HEK293T (cell line): ENCODE results near the gene PFKFB2.

Experiments
- CTCF ChIA-PET: fragments of 350-600 bp; formaldehyde crosslinking; extraction: SDS; loops from one replicate; lab custom pipeline; 2021; ENCODE audit warnings: antibody characterized with exemption, inconsistent platforms; lab: Yijun Ruan, JAX
- POLR2A ChIA-PET: fragments of 350-600 bp; formaldehyde crosslinking; extraction: SDS; loops from one replicate; lab custom pipeline; 2020; ENCODE audit warnings: antibody characterized with exemption, inconsistent platforms; lab: Yijun Ruan, JAX
- DNase-seq: peaks from one replicate; pipeline ENCODE4 v3.0.0; 2012; ENCODE audit warnings: mixed read lengths; ENCODE audit errors: extremely low spot score
- ARNT ChIP-seq: fragments of 450-650 bp; IDR thresholded peaks from 2 replicates; pipeline ENCODE4 v1.6.1; 2017; ENCODE audit warnings: mild to moderate bottlenecking
- BHLHE40 ChIP-seq: fragments of 450-650 bp; IDR thresholded peaks from 2 replicates; pipeline ENCODE4 v1.6.1; 2016; ENCODE audit warnings: mild to moderate bottlenecking, moderate library complexity, borderline replicate concordance
- CTBP1 ChIP-seq: fragments of 450-650 bp; IDR thresholded peaks from 2 replicates; pipeline ENCODE4 v1.6.1; 2016; ENCODE audit warnings: borderline replicate concordance
- ELF4 ChIP-seq: fragments of 450-650 bp; IDR thresholded peaks from 2 replicates; pipeline ENCODE4 v1.6.1; 2017; ENCODE audit warnings: antibody characterized with exemption
- FOXA1 ChIP-seq: fragments of 450-650 bp; IDR thresholded peaks from 2 replicates; pipeline ENCODE4 v1.6.1; 2016; ENCODE audit warnings: mild to moderate bottlenecking
- FOXK2 ChIP-seq: fragments of 450-650 bp; IDR thresholded peaks from 2 replicates; pipeline ENCODE4 v1.6.1; 2016; ENCODE audit warnings: mild to moderate bottlenecking
- FOXM1 ChIP-seq: fragments of 450-650 bp; IDR thresholded peaks from 2 replicates; pipeline ENCODE4 v1.6.1; 2017; ENCODE audit warnings: mild to moderate bottlenecking, borderline replicate concordance
- HDGF ChIP-seq: fragments of 450-650 bp; IDR thresholded peaks from 2 replicates; pipeline ENCODE4 v1.6.1; 2017; ENCODE audit warnings: antibody characterized with exemption, borderline replicate concordance
- L3MBTL2 ChIP-seq: fragments of 450-650 bp; conservative IDR thresholded peaks from 2 replicates; pipeline ENCODE4 v1.6.1; 2016; ENCODE audit warnings: mild to moderate bottlenecking
- LEF1 ChIP-seq: fragments of 450-650 bp; IDR thresholded peaks from 2 replicates; pipeline ENCODE4 v1.6.1; 2017; ENCODE audit warnings: mild to moderate bottlenecking, borderline replicate concordance
- NFRKB ChIP-seq: fragments of 450-650 bp; IDR thresholded peaks from 2 replicates; pipeline ENCODE4 v1.6.1; 2016; ENCODE audit warnings: mild to moderate bottlenecking, moderate library complexity
- SP1 ChIP-seq: fragments of 450-650 bp; IDR thresholded peaks from 2 replicates; pipeline ENCODE4 v1.6.1; 2017
- SUZ12 ChIP-seq: fragments of 450-650 bp; IDR thresholded peaks from 2 replicates; pipeline ENCODE4 v1.6.1; 2016; ENCODE audit warnings: mild to moderate bottlenecking
- TARDBP ChIP-seq: fragments of 450-650 bp; IDR thresholded peaks from 2 replicates; pipeline ENCODE4 v1.6.1; 2016
- ZNF384 ChIP-seq: fragments of 450-650 bp; IDR thresholded peaks from 2 replicates; pipeline ENCODE4 v1.6.1; 2016
- TF ChIP-seq, protein P1 (sequence below): fragments of 450-650 bp; IDR thresholded peaks from 2 replicates; pipeline ENCODE4 v1.6.1; 2016

The PFKFB2 gene

DNA sequence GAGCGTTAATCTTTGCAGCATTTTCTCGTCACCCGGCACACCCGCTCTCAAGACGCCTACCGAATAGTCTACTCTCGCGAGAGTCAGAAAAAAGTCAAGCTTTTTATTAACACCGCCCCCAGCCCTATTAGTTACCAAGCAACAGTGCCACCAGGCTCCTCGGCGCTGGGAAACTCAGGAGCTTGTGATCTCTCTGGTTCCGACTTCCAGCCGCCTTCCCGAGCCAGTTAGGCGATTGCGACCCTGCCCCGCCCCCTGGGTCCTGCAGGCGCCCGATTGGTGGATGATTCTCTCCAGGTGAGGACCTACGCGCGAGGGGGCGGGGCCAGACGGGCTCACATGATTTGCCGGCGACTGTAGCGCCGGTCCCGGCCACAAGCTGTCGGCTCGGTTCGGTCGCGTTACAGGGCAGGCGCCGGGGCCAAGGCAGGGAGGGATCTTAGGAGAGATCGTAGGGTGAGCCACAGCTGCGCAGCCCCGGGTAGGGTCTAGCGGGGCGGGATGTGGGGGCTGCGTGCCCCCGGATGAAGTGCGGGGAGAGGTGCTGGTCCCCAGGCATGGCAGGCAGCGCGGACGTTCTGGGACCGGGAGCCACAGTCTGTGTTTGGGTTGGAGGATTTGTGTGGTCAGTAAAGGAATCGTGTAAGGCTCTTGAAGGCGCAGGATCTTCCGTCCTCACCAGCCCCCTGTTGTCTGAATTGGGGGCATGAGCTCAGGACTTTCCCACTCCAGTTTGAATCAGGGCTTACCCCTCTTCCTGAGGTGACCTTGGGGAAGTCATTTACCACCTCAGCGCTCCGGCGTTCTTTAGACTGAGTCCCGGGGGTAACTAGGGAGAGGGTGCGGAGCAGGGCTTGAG is at the start of gene PFKFB2:
TSS of gene PFKFB2 (plus strand) at position 365 of the 859 bp plus-strand sequence. CDS start 1,443 bp downstream, outside the sequence.
- CTCF ChIA-PET = interaction anchor here (0.6 to 0.9 kb wide), 4 partner anchors 11 to 736 kb away, joined by 3 read pairs; no protein-coding TSS in a partner anchor
- DNase-seq = peak; percentile 96
- POLR2A ChIA-PET = interaction anchor here (0.6 to 1.5 kb wide), 13 partner anchors 9 to 743 kb away, joined by 3 to 8 read pairs (median 3); no protein-coding TSS in a partner anchor
- TF ChIP-seq CTBP1 = no peak
- TF ChIP-seq, protein P1, sequence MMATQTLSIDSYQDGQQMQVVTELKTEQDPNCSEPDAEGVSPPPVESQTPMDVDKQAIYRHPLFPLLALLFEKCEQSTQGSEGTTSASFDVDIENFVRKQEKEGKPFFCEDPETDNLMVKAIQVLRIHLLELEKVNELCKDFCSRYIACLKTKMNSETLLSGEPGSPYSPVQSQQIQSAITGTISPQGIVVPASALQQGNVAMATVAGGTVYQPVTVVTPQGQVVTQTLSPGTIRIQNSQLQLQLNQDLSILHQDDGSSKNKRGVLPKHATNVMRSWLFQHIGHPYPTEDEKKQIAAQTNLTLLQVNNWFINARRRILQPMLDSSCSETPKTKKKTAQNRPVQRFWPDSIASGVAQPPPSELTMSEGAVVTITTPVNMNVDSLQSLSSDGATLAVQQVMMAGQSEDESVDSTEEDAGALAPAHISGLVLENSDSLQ = no peak
- 0 out of 2 replicates have a peak, but pooled peaks have one; percentile 22 for TF ChIP-seq SP1
- TF ChIP-seq ZNF384 = no peak; the same call in 1 of the 2 replicates
- TF ChIP-seq LEF1 = no peak
- TF ChIP-seq HDGF = 0 out of 2 replicates have a peak, but pooled peaks have one; percentile 40
- TF ChIP-seq FOXA1 = no peak
- no peak for TF ChIP-seq ARNT
- TF ChIP-seq ELF4 = peak; percentile 21; the same call in 1 of the 2 replicates
- no peak for TF ChIP-seq SUZ12
- TF ChIP-seq NFRKB = no peak
- peak; percentile 50; the same call in 1 of the 2 replicates for TF ChIP-seq L3MBTL2
- no peak for TF ChIP-seq BHLHE40

- ChIA-PET POLR2A (no interaction called here), CTCF (interaction anchor here (0.7 to 1.5 kb wide), 4 partner anchors 14 to 92 kb away, joined by 3 to 6 read pairs (median 4); no protein-coding TSS in a partner anchor)
- TF ChIP-seq ZNF384 (no peak), SP1 (no peak), LEF1 (no peak), ARNT (no peak), BHLHE40 (no peak), FOXA1 (no peak), TARDBP (no peak), CTBP1 (no peak), SUZ12 (no peak), ELF4 (no peak), NFRKB (no peak)
- TF ChIP-seq, protein P1 = no peak
- DNase-seq = peak; percentile 80
Measured at GRCh38 chr1:207004931-207005830, 47.9 kb upstream of the PFKFB2 start.

DNA sequence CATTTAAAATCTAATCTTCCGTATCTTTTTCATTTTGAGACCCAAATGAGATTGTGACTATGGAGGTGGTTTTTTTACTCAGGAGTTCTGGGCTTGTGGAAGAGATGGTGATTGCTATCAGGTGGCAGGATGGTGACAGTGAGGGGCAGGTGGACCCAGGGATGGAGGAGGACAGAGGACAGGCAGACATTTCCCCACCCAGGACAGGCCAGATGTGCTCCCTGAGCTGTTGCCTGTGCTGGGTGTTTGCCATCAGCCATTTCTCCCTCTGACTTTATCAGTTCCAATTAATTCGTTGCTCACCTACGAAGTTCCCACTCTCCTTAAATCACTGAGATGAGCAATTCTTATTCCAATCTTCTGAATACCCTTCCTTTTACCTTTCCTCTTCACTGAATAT is 47.0 kb upstream of the PFKFB2 start:
- TF ChIP-seq FOXA1 (no peak), BHLHE40 (no peak), FOXM1 (no peak), SUZ12 (no peak)
- POLR2A ChIA-PET = no interaction called here
- CTCF ChIA-PET = interaction anchor here (0.7 to 0.8 kb wide), 2 partner anchors 16 to 93 kb away, joined by 3 read pairs; no protein-coding TSS in a partner anchor
- DNase-seq = no peak

- POLR2A ChIA-PET = no interaction called here
Measured at GRCh38 chr1:207006914-207007313, 46.2 kb upstream of the PFKFB2 start.

DNA sequence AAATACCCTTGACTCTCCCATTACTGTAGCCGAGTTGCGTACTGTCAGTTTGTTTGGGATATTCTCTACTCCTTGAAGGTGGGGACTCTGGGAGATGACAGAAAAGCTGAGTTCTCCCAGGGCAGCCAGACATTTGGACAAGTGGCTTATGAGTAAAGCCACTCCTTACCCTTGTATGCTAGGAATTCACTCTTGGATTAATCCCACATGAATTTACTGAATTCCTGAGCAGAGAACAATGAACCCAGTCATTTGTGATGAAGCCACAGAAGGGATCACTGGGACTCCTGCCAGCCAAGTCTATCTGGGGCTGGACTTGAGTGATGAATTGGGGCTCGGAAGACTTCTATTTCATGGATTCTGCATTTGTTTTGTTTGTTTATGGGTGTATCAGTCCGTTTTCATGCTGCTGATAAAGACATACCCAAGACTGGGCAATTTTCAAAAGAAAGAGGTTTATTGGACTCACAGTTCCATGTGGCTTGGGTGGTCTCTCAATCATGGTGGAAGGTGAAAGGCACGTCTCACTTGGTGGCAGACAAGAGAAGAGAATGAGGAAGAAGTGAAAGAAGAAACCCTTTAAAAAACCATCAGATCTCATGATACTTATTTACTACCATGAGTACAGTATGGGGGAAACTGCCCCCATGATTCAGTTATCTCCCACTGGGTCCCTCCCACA is 45.6 kb upstream of the PFKFB2 start:
- ChIA-PET CTCF (no interaction called here), POLR2A (no interaction called here)
- TF ChIP-seq SUZ12 (no peak), NFRKB (no peak), TARDBP (no peak), ZNF384 (no peak), FOXK2 (no peak), L3MBTL2 (no peak), FOXA1 (no peak), ARNT (no peak), SP1 (no peak), CTBP1 (no peak)
- DNase-seq = no peak

More at GRCh38 chr1:207006914-207007313, 46.2 kb upstream of the PFKFB2 start:
- no peak for TF ChIP-seq FOXA1
- no peak for TF ChIP-seq HDGF
- no peak for TF ChIP-seq BHLHE40
- no peak for TF ChIP-seq NFRKB
- no peak for TF ChIP-seq ARNT
- no peak for TF ChIP-seq TARDBP
- TF ChIP-seq, protein P1 = no peak
- no peak for TF ChIP-seq LEF1
- no peak for DNase-seq
- CTCF ChIA-PET = interaction anchor here (0.6 kb wide), 1 partner anchor 791 kb away, joined by 3 read pairs; no protein-coding TSS in a partner anchor
